ENCODE results near the gene ME2. TPM values are rescaled to one million over a fixed set of nuclear protein-coding genes. Genes with fewer than 3 reads are reported as not detected.

ME2 gene
- total RNA-seq, 4 donors from 2014 or later: 46.1 to 62.8 (median 55.0) TPM

DNA sequence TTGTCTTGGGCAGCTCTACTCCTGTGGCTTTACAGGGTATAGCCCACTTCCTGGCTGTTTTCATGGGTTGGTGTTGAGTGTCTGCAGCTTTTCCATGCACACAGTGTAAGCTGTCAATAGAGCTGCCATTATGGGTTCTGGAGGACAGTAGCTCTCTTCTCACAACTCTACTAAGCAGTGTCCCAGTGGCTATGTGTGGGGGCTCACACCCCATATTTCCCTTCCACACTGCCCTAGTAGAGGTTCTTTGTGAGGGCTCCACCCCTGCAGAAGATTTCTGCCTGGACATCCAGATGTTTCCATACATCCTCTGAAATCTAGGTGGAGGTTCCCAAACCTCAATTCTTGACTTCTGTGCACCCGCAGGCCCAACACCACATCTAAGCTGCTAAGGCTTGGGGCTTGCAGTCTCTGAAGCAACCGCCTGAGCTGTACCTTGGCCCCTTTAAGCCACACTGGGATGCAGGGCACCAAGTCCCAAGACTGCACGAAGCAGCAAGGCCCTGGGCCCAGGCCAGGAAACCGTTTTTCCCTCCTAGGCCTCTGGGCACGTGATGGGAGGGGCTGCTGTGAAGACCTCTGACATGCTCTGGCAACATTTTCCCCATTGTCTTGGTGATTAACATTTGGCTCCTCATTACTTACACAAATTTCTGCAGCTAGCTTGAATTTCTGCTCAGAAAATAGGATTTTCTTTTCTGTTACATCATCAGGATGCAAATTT, 98.3 kb downstream of the ME2 start:
- 92% methylated on average over 5 of the region's 5 CpGs for WGBS
- H3K36me3 ChIP-seq: peaks cover 14 to 61% (median 53%) of the 10 kb centered on the region in 4 donors
- H3K4me1 ChIP-seq: peaks cover 0 to 5% (median 1%) of the 10 kb centered on the region in 4 donors
- no peak overlapping the region for H3K4me3 ChIP-seq
- no peaks in the 10 kb centered on the region for H3K9me3 ChIP-seq
- intact Hi-C loops (cut with DNase I): no loop called here
- no peaks in the 10 kb centered on the region for H3K27me3 ChIP-seq
- no peak overlapping the region for H3K27ac ChIP-seq (replicated peaks in 1 of 4)
- DNase-seq (ENCODE audit: extremely low spot score): no peak
- TF ChIP-seq POLR2AphosphoS5 (IDR thresholded peaks at IDR 0.05) (no peak), EP300 (IDR thresholded peaks at IDR 0.05) (no peak), POLR2A (IDR thresholded peaks at IDR 0.05; ENCODE audit: low read depth) (no peak)
- TF ChIP-seq, protein P1, sequence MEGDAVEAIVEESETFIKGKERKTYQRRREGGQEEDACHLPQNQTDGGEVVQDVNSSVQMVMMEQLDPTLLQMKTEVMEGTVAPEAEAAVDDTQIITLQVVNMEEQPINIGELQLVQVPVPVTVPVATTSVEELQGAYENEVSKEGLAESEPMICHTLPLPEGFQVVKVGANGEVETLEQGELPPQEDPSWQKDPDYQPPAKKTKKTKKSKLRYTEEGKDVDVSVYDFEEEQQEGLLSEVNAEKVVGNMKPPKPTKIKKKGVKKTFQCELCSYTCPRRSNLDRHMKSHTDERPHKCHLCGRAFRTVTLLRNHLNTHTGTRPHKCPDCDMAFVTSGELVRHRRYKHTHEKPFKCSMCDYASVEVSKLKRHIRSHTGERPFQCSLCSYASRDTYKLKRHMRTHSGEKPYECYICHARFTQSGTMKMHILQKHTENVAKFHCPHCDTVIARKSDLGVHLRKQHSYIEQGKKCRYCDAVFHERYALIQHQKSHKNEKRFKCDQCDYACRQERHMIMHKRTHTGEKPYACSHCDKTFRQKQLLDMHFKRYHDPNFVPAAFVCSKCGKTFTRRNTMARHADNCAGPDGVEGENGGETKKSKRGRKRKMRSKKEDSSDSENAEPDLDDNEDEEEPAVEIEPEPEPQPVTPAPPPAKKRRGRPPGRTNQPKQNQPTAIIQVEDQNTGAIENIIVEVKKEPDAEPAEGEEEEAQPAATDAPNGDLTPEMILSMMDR (IDR thresholded peaks at IDR 0.05): no peak

GRCh38 chr18:50981381-50981780, 102.5 kb downstream of the ME2 start:
- 86% methylated on average over 1 of the region's 1 CpG for WGBS
- TF ChIP-seq POLR2AphosphoS5 (IDR thresholded peaks at IDR 0.05) (no peak), EP300 (IDR thresholded peaks at IDR 0.05) (no peak), POLR2A (IDR thresholded peaks at IDR 0.05; ENCODE audit: low read depth) (no peak)
- TF ChIP-seq, protein P1 (IDR thresholded peaks at IDR 0.05): no peak
- Histone ChIP-seq H3K4me1 (peaks cover 4 to 15% (median 10%) of the 10 kb centered on the region in 4 donors), H3K27ac (replicated peaks in 1 of 4) (no peak overlapping the region), H3K36me3 (peaks cover 14 to 50% (median 33%) of the 10 kb centered on the region in 4 donors), H3K4me3 (no peak overlapping the region), H3K27me3 (no peaks in the 10 kb centered on the region), H3K9me3 (no peaks in the 10 kb centered on the region)
- intact Hi-C loops (cut with DNase I): no loop called here
- DNase-seq (ENCODE audit: extremely low spot score): no peak

- intact Hi-C loops (cut with DNase I): no loop called here
- TF ChIP-seq POLR2A (IDR thresholded peaks at IDR 0.05; ENCODE audit: low read depth) (no peak), EP300 (IDR thresholded peaks at IDR 0.05) (no peak), POLR2AphosphoS5 (IDR thresholded peaks at IDR 0.05) (no peak)
- TF ChIP-seq, protein P1 (IDR thresholded peaks at IDR 0.05): no peak
- H3K4me1 ChIP-seq: peaks cover 11 to 24% (median 19%) of the 10 kb centered on the region in 4 donors
- H3K27me3 ChIP-seq: no peaks in the 10 kb centered on the region
- H3K9me3 ChIP-seq: no peaks in the 10 kb centered on the region
- WGBS: 88% methylated on average over 8 of the region's 8 CpGs
- no peak overlapping the region for H3K4me3 ChIP-seq
- H3K36me3 ChIP-seq: peaks cover 11 to 41% (median 24%) of the 10 kb centered on the region in 4 donors
- no peak for DNase-seq (ENCODE audit: extremely low spot score)
- H3K27ac ChIP-seq (replicated peaks in 1 of 4): no peak overlapping the region
Observed at GRCh38 chr18:50982086-50982801, 103.3 kb downstream of the ME2 start.

- peaks cover 14 to 28% (median 24%) of the 10 kb centered on the region in 4 donors for H3K4me1 ChIP-seq
- H3K27me3 ChIP-seq: no peaks in the 10 kb centered on the region
- 92% methylated on average over 3 of the region's 3 CpGs for whole genome bisulfite sequencing
- peaks cover 6 to 36% (median 19%) of the 10 kb centered on the region in 4 donors for H3K36me3 ChIP-seq
- intact Hi-C loops (cut with DNase I): no loop called here
- TF ChIP-seq, protein P1 (IDR thresholded peaks at IDR 0.05): no peak
- TF ChIP-seq POLR2AphosphoS5 (IDR thresholded peaks at IDR 0.05): no peak
- TF ChIP-seq POLR2A (IDR thresholded peaks at IDR 0.05; ENCODE audit: low read depth): no peak
- TF ChIP-seq EP300 (IDR thresholded peaks at IDR 0.05): no peak
- no peak overlapping the region for H3K27ac ChIP-seq (replicated peaks in 1 of 4)
- no peaks in the 10 kb centered on the region for H3K9me3 ChIP-seq
- no peak for DNase-seq (ENCODE audit: extremely low spot score)
- H3K4me3 ChIP-seq: no peak overlapping the region
Observed at GRCh38 chr18:50982802-50983179, 103.9 kb downstream of the ME2 start.
